ENCODE measurements around the gene NOMO2.
"Not testable (repeated sequence)": the region's sequence is repeated elsewhere in the genome, so short reads cannot be mapped to it uniquely, and the experiment has no call there.

DNA sequence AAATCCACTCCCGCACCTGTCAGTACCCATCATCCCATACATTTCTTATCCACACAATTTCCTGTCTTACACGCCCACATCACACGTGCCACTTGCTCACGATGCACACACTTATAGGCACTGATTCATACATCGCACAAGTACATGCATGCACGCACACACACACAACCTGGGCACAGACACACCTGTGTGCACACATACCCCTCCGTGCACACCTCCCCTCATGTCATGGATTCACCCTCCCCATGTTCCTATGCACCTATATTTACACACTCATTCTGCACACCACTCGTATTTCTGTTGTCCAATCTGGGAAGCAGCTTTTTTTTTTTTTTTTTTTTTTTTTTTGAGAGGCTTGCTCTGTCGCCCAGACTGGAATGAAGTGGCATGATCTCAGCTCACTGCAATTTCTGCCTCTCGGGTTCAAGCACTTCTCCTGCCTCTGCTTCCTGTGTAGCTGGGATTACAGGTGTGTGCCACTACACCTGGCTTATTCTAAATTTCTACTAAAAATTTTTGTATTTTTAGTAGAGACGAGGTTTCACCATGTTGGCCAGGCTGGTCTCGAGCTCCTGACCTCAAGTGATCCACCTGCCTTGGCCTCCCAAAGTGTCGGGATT lies 13.5 kb upstream of the NOMO2 start:
- TF ChIP-seq, protein P1, sequence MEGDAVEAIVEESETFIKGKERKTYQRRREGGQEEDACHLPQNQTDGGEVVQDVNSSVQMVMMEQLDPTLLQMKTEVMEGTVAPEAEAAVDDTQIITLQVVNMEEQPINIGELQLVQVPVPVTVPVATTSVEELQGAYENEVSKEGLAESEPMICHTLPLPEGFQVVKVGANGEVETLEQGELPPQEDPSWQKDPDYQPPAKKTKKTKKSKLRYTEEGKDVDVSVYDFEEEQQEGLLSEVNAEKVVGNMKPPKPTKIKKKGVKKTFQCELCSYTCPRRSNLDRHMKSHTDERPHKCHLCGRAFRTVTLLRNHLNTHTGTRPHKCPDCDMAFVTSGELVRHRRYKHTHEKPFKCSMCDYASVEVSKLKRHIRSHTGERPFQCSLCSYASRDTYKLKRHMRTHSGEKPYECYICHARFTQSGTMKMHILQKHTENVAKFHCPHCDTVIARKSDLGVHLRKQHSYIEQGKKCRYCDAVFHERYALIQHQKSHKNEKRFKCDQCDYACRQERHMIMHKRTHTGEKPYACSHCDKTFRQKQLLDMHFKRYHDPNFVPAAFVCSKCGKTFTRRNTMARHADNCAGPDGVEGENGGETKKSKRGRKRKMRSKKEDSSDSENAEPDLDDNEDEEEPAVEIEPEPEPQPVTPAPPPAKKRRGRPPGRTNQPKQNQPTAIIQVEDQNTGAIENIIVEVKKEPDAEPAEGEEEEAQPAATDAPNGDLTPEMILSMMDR (IDR thresholded peaks at IDR 0.05): not testable (repeated sequence)
- TF ChIP-seq POLR2A (IDR thresholded peaks at IDR 0.05): not testable (repeated sequence)
